22Rv1 (cell line): ENCODE results near the gene BCL10.

Experiments
- ZFX ChIP-seq: fragments of 450-650 bp; IDR thresholded peaks from 2 replicates; pipeline ENCODE4 v1.6.1; 2017; ENCODE audit warnings: antibody characterized with exemption, borderline replicate concordance
- TF ChIP-seq, protein P1 (sequence below): fragments of 450-650 bp; IDR thresholded peaks from 2 replicates; pipeline ENCODE4 v1.5.1; 2017; ENCODE audit warnings: mild to moderate bottlenecking

DNA sequence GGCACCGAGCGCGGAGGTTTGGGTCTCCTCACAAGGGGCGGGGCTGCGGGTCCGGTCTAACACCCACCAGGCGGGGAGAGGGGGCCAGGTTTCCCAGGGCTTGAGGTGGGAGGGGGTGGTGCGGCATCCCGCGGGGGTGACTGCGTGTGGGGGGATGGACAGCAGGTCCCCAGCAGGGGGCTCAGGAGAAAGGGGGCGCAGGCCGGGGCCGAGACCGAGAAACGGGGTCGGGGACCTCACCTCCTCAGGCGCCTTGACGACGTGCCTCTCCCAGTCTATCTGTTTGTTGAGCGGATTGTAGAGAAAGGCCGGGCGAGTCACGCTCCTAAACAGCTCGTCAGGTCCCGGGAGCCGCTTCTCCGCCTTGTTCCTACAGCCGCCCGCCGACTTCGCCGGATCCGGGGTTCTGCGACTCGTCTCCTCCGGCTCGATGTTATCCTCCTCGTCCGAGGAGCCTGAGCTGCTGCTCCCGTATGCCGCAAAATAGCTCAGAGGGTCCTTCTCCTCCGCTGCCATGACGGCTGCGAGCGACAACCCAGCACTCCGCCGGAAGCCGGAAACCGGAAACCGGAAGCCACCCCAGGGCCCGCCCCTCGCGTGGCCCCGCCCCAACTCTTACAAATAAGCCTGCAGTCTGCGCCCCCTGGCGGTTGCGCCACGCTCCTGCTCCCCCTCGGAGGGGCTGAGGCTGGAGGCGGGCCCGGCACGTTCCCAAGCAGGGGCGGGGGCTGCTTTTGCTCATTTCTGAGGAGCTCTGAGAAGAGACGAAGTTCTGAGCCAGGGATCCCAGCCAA is 17.1 kb downstream of the BCL10 start, which contains the start of gene C1orf52:
- TF ChIP-seq, protein P1, sequence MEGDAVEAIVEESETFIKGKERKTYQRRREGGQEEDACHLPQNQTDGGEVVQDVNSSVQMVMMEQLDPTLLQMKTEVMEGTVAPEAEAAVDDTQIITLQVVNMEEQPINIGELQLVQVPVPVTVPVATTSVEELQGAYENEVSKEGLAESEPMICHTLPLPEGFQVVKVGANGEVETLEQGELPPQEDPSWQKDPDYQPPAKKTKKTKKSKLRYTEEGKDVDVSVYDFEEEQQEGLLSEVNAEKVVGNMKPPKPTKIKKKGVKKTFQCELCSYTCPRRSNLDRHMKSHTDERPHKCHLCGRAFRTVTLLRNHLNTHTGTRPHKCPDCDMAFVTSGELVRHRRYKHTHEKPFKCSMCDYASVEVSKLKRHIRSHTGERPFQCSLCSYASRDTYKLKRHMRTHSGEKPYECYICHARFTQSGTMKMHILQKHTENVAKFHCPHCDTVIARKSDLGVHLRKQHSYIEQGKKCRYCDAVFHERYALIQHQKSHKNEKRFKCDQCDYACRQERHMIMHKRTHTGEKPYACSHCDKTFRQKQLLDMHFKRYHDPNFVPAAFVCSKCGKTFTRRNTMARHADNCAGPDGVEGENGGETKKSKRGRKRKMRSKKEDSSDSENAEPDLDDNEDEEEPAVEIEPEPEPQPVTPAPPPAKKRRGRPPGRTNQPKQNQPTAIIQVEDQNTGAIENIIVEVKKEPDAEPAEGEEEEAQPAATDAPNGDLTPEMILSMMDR, result peak; percentile 95
- TF ChIP-seq ZFX, result no peak
